HTR-8/SVneo (cell line): ENCODE measurements around the gene ENOX1.

Source experiments
- DNase-seq: peaks from one replicate; pipeline ENCODE4 v3.0.0; 2011; ENCODE audit warnings: low spot score, mixed read lengths; ENCODE audit not compliant: insufficient read length
- FAIRE-seq: peaks from 2 replicates; lab custom pipeline; 2011; peaks lifted over from hg19 to GRCh38; lab: Jason Lieb, UNC

ENOX1 gene

DNA sequence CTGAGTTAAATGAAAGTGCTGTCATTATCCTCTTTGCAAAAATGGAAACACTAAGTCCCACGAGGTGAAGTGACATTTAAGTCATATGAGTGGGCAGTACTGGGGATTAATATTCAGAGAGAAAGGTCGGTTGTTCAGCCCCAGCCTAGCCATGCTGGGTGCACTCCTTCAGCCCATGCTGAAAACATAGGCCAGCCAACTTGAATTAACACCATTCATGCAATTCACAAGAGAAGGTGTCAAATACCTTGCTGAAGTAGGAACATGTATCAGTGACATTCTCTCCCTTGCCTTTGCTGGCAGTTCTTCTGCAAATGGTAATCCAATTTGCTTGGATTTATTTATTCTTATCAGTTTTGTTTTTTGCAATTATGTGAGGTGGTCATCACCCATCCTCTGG lies 507.1 kb downstream of the ENOX1 start:
- no peak for FAIRE-seq
- no peak for DNase-seq

DNA sequence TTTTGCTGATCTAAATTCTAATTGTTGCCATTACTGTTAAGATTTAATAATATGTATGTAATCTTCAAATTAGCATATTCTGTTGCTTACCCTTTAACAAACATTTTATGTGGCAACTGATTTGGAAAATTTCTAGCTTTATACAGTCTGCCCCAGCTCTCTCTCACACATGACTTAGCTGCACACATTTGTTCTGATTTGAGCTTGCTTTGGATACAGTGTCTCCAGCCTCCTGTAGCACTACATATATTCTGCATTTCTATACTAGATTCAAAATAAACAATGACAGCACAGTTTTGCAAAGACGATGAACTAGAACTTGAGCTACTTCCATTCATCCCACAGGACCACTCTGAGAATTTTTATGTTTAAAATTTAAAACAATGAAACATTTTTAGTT lies 508.6 kb downstream of the ENOX1 start:
- FAIRE-seq, result no peak

DNA sequence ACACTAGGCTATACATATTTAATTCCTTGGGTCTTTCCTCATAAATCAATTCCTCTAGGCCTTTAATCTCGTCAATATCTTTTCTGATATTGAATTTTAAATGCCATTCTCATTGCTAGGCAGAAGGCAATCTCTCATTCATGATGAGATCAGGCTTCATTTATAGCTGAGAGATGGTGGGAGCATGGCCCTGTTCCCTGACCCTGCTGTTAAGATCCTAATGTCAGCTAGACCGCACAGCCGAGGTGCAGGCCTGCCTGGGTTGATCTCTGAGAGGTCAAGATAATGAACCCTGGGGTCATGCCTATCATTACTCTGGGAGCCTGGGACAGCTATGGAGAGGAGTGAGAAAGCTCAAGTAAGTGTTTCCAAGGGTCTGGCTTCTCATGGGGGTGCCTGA lies 509.6 kb downstream of the ENOX1 start:
- FAIRE-seq, result no peak
- no peak for DNase-seq

More for the DNA sequence above, 508.6 kb downstream of the ENOX1 start:
- DNase-seq, result no peak

DNA sequence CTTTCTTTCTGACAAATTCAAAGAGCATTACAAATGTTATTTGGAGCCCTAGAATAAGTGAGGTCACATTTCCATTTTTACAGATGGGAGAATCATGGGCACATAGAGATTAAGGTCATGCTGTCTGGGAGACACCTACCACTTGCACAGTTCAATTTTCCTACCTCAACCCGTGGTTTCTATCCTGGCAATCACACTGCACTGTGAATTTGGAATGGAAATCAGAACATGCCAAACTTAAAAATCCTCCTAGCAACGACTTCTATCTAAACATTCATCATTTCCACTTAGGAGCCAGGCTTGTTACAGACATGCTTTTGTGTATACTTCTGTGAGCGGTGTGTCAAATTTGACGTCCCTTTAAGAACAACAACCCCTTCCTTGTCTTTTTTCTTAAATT lies 511.9 kb downstream of the ENOX1 start:
- DNase-seq (no peak), FAIRE-seq (no peak)

DNA sequence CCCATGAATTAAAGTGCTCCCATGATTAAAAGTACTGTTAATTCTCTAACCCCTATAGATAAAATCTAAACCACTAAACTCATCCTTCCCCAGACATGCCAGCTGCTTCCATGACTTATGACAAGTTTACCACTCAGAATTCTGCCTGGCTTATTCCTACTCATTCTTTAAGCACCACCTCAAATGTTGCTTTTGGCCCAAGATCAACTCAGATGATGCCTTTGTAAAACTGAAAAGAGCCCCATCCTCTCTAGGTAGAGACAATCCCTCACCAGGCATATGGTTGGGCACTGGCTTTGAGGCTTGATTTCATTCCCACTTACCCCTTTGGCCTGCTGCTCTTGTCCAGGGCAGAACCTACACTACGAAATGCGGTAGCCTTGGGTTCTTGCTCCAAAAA lies 513.4 kb downstream of the ENOX1 start:
- DNase-seq, result peak; percentile 12
- FAIRE-seq, result no peak

DNA sequence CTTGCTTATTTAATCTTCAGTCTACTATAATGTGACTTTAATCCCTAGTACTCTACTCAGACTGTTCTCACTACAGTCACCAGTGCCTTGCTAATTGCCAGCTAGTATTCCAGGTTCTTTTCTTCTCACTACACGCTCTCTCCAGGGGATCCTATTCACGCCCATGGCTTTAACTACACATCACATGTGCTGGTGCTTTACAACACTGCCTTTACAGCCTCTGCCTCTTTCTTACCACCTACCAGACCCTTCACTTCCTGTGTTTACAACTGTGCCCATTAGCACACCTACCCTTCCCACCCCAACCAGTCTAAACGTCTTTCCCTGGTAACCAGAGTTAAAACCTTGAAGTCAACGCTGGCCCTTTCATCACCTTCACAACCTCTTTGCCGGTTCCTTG lies 513.9 kb downstream of the ENOX1 start:
- no peak for FAIRE-seq
- no peak for DNase-seq

DNA sequence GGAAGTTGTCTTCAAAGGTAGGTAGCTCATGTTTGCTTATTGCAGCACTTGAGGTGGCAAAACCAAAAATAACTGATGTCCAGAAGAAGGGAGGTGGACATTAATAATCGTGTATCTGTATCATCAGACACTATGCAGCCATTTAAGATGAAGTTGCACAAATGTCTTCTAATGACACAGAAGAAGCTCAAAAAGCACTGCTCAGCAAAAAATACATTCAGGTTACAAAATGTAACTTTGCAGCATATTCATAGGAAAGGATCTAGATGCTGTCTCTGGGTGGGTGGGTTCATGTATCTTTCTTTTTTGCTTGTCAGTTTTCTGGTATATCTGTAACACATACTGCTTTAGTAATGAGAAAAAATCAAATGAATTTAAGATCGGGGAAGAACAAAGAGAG lies 515.6 kb downstream of the ENOX1 start:
- DNase-seq, result no peak
- no peak for FAIRE-seq

DNA sequence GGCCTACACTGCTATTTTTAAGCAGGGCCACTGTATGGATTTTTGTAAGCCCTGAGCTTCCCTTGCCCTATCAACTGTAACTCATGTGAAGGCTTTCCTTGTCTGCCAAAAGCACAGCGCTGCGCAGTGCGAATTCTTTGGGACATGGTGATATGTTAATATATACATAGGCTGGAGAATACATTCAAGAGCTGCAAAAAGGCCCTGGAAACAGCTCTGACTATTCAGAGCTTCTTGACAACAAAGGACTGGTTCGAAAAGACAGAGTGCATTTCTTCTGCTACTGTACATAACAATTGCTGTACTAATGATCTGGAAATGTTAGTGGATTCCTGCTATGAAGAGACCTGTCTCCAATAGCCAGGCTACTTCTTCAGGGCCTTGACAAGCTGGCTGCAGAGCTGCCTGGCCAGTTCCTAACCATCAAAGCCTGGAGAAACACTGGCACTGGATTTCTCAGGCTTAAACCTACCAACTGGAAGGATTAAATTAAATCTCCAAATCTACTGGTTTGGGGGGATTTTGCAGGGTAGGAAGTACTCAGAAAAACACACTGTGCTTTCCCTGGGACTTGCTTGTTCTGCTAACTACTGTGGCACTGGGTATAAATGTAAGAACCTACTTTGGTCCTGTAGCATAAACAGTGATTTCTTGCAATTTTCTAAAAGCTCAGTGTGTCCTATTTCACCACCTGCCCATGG lies 516.5 kb downstream of the ENOX1 start:
- FAIRE-seq (no peak), DNase-seq (no peak)

DNA sequence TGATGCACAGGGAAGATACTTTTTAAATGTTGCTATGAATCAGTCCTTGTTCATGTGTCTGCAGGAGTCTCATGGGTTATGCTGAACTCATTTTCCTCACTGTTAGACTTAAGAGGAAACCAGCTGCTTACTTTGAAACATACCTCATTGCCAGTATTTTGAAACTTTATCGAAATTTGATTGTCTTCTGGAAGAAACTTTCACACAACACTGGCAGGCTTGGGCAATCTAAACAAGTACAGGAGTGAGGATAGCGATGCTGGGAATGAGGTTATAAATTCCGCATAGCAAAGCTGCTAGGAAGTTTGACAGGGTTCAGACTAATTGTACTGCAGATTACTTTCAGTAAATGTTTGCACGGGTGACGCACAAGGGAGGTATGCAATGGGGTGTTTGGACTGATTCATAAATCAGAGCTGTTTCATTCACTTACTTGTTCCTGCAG lies 517.7 kb downstream of the ENOX1 start:
- peak; percentile 31 for FAIRE-seq
- peak; percentile 64 for DNase-seq

DNA sequence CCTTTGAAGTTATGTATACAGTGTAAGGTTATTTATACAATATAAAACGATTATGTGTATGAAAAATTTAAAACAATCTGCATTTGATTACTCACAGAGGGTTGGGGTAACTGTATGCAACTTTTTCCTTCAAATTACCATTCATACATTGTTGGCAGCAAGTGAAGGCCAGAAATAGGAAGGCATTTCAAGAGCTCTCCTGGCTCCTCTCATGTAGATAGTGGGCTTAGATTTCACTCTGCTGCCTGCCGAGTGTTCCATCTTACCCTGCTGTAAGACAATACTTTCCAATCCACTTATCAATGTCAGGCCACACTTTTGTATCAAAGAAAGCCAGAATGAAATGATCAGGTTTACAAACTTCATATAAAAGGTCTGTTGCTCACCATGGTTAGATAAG lies 518.1 kb downstream of the ENOX1 start:
- no peak for DNase-seq
- no peak for FAIRE-seq

DNA sequence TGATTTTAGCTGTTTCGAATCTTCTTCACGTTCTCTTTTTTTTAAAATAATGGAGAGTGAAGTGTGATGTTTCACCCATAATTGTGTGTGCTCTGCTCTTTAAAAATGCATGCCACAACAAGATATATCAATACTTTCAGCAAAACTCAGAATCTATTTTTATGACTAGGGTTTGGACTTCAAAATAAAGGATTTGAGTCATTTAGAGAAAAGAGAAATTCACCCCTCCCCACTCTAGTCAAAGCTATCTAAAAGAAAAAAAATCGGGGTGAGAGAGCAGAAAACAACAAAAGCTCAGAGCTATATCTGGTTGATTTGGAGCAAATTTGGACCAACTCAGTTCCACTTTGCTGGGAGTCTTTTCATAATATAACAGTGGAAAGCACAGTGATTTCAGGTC lies 518.9 kb downstream of the ENOX1 start:
- DNase-seq (no peak), FAIRE-seq (no peak)

DNA sequence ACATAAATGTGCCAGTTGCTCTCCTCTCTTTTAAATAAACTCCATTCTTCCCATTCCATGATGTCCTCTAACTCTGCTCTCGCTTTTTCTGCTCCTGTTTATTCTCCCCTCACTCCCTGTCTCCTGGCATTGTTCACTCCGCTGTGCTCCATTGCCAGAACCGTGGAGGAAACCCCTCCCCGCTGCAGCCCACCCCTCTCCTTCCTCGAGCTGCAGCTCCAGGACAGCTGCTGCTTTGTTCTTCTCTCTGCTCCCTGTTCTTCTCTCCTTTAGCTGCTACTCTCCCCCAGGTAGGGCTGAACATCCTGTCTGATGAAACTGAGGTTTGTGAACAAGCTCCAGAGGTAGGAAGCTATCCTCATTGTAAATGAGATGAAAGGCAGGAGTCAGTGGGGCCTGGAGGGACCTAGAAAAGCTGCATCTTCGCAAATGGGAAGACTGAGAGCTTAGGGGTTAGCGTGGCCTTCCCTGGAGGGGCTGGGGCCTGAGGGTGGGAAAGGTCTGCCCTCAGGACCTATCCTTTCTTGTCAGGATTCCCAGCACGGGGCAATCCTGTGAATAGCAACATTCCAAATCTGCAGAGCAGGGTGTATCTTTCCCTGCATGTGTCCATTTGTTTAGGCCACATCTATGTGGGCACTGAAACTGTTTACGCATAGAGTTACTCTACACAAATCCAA lies 519.7 kb downstream of the ENOX1 start:
- no peak for DNase-seq
- no peak for FAIRE-seq

DNA sequence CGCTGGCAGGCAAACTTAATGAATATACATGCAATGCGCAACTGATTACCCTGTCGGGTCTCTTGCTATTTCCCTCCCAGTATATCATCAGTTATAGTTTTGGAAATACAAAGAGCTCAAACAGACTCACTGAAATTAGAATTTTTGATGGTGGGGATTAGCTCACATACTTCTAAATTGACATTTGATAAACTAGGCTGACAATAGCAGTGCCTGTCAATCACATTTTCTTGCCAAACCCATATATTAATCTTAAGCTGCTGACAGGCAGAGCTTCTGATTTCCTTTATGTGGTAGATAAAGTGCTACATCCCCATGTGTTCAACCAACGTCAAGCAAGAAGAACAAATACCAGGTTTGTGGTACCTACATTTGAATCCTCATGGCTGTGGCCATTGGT lies 521.7 kb downstream of the ENOX1 start:
- DNase-seq, result no peak
- no peak for FAIRE-seq

DNA sequence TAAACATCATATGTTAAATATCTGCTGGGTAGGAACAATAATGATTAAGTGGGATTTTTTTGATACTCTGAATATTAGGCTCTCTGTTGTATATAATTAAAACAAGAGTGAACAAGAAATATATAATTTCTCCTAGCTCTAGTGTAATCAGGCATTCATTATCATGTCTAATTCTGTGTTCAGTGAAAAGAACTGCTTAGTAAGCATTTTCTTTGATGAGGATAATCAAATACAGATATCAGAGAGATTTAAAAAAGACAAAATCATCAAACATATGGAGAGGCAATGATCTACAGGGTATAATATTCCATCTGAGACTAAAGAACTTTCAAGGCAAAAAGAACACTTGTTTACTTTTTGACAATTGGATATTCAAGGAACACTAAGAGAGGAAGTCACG lies 522.3 kb downstream of the ENOX1 start:
- FAIRE-seq (no peak), DNase-seq (no peak)

DNA sequence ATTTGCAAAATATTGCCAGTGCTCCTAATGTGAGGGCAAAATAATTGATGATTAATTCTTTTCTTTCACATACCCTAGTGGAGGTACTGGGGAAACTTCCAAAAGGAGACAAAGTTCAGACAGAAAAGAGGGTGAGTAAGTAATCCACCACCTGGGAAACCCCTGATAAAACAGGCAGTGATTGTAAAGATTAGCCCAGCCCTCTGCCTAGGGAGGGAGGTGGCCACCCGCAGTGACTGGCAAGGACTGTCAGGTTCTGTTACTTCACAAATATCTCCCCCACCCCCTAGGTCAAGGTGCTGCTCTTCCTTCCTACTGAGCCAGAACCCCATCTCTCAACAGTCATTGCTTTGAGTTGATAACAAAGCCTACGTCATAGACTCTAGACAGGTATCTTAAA lies 523.7 kb downstream of the ENOX1 start:
- DNase-seq, result no peak
- no peak for FAIRE-seq

DNA sequence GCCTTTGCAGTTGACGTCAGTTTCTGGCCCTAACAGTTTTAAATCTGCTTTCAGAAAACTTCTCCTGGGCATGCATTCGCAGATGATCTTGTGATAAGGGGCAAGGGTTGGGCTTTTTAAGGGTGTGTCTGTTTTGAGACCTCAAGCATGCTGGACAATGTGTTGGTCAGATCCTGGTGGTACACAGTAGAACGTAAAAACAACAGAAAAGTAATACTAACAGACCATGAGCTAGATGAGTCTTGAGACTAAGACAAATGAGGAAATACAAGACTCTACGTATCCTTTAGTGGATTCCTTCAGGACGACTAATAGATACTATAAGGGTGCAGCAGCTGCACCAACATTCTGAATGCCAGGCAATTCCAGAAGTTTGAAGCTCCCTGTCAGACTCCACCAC lies 525.8 kb downstream of the ENOX1 start:
- FAIRE-seq, result no peak

DNA sequence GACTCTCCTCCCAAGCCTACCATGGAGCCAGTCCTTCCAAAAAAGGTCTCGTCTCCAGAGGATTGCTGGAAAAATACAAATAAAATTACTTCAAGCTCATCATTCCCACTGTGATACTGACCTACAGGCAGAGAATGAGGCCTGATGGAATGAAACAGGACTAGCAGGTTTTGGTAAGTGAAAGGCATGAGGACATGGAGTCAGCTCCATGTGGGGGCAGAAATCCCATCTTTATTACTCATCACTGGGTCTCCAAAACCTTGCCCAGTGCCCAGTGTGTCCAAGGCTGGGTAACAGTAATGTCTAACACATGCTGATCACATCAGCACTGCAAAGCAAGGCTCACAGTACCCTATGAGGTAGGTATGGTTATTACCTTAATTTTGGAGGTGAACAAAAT lies 528.0 kb downstream of the ENOX1 start:
- FAIRE-seq (no peak), DNase-seq (no peak)

More for the DNA sequence above, 525.8 kb downstream of the ENOX1 start:
- no peak for DNase-seq

DNA sequence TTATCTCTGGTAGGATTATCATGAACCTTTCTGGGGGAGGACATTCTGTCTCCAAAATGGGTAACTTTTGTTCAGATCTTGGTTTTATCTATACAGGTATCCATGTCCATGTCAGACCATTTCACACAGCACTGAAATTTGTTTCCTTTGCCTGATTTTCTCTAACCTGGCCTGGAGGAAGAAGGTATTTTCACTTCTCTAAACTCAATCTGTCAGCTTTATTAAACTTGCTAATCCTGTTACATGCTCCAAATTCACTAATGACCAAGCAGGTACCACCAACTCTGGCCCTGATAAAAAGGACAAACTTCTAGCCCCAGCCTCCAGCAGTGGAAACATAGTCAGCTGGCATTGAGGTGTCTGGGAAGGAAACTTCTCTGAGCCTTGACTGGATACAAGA lies 529.0 kb downstream of the ENOX1 start:
- no peak for FAIRE-seq
- no peak for DNase-seq

DNA sequence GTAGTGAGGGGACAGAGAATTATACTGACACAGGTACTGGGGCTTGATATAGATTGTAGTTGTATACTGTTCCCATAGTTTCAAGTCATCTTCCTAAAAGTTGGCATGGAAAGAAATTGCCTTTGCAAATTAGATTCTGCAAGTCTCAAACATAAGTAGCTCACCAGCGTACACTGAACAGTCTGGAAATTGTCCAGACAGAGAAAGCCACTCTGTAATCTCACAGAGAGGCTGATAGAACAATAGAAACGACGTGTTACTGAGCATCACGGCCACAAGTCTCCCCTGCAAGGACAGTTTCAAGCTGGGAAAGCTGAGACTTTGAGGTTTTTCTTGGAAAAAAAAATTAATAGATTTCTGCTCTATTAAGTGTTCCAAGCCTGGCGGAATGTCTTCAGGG lies 534.8 kb downstream of the ENOX1 start:
- DNase-seq (no peak), FAIRE-seq (no peak)

DNA sequence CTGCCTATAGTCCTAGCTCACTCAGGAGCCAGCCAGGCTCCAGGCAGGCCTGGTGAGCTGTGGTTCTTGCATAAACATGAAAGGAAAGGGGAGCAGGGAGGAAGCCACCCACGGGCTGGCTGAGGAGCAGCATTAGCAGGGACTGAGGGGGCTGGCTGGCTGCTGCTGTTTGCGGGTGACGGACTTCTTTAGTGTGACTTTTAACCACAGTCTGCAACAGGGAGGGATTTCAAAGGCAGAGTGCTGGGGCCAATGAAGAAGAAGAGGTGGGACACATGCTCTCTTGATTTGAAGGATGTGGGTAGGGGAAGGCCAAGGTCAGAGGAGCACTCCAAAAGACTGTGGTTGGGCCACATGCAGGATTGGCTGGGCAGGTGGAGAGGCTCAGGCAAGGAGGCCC lies 540.4 kb downstream of the ENOX1 start:
- FAIRE-seq, result no peak
- no peak for DNase-seq

DNA sequence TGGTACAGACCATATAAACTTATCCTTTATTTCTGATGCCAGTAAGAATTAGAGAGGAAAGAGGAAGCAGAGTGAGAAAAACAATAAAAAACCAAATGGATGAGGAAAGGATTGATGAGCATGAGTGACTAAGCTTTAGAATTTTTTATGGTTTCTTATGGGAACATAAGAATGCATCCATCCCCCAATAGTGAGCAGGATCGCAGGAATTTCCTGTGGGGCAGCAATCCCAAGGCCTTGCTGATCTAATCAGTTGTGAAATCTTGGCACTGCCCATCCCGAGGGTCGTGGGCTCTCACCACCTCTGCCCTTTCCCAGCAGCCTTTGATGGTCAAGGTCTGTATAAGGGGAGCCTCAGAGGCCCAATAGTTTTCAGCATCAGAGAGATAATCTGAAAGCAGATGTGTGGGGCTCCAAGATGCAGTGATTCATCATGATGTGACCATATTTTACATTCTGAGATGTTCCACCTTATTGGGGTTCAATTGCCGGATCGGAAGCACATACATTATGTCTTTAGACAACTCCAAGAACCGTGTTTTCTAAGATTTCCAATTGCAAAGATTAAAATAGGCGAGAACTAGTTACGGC lies 541.3 kb downstream of the ENOX1 start:
- FAIRE-seq, result no peak
- peak; percentile 37 for DNase-seq

DNA sequence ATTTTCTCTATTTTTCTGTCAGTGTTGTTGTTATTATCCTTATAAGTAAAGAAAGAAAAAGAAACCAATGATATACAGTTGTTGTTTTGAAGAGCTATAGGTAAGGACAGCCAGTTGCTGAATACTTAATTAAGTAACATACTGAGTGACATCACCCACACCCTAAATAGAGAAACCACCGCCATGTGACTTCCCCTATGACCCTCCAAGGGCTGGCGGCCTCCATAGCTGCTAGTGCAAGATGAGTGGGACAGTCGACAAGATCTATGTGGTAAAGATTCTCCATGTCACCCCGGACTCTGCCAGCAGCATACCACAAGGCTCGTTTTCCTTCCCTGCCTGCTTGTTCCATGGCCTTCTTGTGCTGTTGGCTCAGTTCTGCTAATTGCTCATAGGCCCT lies 542.3 kb downstream of the ENOX1 start:
- FAIRE-seq (no peak), DNase-seq (no peak)
